ENCODE measurements around the gene DSCAM. TPM values are rescaled to one million over a fixed set of nuclear protein-coding genes. Genes with fewer than 3 reads are reported as not detected.

Gene DSCAM
- total and polyA plus RNA-seq, 10 of the 15 experiments (the other 5 are each of a cell fraction or from before 2014, with no cell fraction given), result not detected

GRCh38 chr21:40687625-40688024 is 159.3 kb downstream of the DSCAM start (continued):
- TF ChIP-seq, protein P1, sequence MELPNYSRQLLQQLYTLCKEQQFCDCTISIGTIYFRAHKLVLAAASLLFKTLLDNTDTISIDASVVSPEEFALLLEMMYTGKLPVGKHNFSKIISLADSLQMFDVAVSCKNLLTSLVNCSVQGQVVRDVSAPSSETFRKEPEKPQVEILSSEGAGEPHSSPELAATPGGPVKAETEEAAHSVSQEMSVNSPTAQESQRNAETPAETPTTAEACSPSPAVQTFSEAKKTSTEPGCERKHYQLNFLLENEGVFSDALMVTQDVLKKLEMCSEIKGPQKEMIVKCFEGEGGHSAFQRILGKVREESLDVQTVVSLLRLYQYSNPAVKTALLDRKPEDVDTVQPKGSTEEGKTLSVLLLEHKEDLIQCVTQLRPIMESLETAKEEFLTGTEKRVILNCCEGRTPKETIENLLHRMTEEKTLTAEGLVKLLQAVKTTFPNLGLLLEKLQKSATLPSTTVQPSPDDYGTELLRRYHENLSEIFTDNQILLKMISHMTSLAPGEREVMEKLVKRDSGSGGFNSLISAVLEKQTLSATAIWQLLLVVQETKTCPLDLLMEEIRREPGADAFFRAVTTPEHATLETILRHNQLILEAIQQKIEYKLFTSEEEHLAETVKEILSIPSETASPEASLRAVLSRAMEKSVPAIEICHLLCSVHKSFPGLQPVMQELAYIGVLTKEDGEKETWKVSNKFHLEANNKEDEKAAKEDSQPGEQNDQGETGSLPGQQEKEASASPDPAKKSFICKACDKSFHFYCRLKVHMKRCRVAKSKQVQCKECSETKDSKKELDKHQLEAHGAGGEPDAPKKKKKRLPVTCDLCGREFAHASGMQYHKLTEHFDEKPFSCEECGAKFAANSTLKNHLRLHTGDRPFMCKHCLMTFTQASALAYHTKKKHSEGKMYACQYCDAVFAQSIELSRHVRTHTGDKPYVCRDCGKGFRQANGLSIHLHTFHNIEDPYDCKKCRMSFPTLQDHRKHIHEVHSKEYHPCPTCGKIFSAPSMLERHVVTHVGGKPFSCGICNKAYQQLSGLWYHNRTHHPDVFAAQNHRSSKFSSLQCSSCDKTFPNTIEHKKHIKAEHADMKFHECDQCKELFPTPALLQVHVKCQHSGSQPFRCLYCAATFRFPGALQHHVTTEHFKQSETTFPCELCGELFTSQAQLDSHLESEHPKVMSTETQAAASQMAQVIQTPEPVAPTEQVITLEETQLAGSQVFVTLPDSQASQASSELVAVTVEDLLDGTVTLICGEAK (IDR thresholded peaks at IDR 0.05; ENCODE audit: borderline replicate concordance), result no peak
- TF ChIP-seq SP1 (IDR thresholded peaks at IDR 0.05; ENCODE audit: low read depth, low read length) (no peak), PRDM15 (CRISPR knock-in tag; IDR thresholded peaks at IDR 0.05) (no peak)

DNA sequence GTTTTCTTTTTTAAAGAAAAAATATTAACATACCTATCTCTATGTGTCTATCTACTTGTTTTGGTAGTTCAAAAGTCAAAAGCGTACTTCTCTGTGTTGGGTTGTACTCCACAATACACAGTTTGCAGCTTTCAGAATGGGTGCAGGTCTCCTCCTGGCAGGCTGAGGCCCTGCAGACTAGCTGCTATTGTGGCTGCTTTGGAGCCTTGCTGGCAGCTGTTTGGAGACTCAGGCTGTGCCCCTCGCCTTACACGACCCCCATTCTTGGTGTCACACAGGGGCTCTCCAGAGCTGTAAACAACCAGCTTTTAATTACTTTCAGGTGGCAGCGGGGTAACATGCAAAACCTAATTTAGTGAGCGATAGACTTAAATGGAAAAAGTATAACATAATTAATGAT is 160.4 kb downstream of the DSCAM start:
- WGBS (ENCODE audit: insufficient coverage, insufficient replicate concordance, low lambda C conversion rate, missing lambda C conversion rate), result 18% methylated on average over 5 of the region's 5 CpGs
- SMC1A ChIA-PET (ENCODE audit: uncharacterized antibody, unreplicated experiment), result no interaction called here
- TF ChIP-seq YY1 (IDR thresholded peaks at IDR 0.05; ENCODE audit: low read depth, low read length), result no peak
- TF ChIP-seq, protein P2, sequence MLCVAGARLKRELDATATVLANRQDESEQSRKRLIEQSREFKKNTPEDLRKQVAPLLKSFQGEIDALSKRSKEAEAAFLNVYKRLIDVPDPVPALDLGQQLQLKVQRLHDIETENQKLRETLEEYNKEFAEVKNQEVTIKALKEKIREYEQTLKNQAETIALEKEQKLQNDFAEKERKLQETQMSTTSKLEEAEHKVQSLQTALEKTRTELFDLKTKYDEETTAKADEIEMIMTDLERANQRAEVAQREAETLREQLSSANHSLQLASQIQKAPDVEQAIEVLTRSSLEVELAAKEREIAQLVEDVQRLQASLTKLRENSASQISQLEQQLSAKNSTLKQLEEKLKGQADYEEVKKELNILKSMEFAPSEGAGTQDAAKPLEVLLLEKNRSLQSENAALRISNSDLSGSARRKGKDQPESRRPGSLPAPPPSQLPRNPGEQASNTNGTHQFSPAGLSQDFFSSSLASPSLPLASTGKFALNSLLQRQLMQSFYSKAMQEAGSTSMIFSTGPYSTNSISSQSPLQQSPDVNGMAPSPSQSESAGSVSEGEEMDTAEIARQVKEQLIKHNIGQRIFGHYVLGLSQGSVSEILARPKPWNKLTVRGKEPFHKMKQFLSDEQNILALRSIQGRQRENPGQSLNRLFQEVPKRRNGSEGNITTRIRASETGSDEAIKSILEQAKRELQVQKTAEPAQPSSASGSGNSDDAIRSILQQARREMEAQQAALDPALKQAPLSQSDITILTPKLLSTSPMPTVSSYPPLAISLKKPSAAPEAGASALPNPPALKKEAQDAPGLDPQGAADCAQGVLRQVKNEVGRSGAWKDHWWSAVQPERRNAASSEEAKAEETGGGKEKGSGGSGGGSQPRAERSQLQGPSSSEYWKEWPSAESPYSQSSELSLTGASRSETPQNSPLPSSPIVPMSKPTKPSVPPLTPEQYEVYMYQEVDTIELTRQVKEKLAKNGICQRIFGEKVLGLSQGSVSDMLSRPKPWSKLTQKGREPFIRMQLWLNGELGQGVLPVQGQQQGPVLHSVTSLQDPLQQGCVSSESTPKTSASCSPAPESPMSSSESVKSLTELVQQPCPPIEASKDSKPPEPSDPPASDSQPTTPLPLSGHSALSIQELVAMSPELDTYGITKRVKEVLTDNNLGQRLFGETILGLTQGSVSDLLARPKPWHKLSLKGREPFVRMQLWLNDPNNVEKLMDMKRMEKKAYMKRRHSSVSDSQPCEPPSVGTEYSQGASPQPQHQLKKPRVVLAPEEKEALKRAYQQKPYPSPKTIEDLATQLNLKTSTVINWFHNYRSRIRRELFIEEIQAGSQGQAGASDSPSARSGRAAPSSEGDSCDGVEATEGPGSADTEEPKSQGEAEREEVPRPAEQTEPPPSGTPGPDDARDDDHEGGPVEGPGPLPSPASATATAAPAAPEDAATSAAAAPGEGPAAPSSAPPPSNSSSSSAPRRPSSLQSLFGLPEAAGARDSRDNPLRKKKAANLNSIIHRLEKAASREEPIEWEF (IDR thresholded peaks at IDR 0.05; ENCODE audit: insufficient replicate concordance, low read depth, low read length), result no peak
- no peak for TF ChIP-seq TAF1 (IDR thresholded peaks at IDR 0.05; ENCODE audit: borderline replicate concordance, low read depth, low read length)
- TF ChIP-seq, protein P3, sequence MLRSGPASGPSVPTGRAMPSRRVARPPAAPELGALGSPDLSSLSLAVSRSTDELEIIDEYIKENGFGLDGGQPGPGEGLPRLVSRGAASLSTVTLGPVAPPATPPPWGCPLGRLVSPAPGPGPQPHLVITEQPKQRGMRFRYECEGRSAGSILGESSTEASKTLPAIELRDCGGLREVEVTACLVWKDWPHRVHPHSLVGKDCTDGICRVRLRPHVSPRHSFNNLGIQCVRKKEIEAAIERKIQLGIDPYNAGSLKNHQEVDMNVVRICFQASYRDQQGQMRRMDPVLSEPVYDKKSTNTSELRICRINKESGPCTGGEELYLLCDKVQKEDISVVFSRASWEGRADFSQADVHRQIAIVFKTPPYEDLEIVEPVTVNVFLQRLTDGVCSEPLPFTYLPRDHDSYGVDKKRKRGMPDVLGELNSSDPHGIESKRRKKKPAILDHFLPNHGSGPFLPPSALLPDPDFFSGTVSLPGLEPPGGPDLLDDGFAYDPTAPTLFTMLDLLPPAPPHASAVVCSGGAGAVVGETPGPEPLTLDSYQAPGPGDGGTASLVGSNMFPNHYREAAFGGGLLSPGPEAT (IDR thresholded peaks at IDR 0.05; ENCODE audit: low read depth), result no peak

More for the DNA sequence above, 160.4 kb downstream of the DSCAM start:
- Histone ChIP-seq H2AFZ (ENCODE audit: control insufficient read depth, low read depth, low read length) (no peak overlapping the region), H3K4me3 (no peak overlapping the region), H4K20me1 (ENCODE audit: control insufficient read depth, insufficient read depth) (no peaks in the 10 kb centered on the region), H3K4me1 (ENCODE audit: control insufficient read depth, insufficient read depth, low read length) (no peaks in the 10 kb centered on the region), H3K27me3 (replicated peaks in 1 of 2; ENCODE audit: control insufficient read depth in 2 of 2, insufficient read depth in 2 of 2, low read length in 1 of 2) (no peaks in the 10 kb centered on the region), H3K79me2 (ENCODE audit: control insufficient read depth, insufficient read depth, low read length) (no peaks in the 10 kb centered on the region), H3K36me3 (ENCODE audit: control insufficient read depth in 2 of 2, insufficient read depth in 2 of 2, low read length in 1 of 2) (no peaks in the 10 kb centered on the region), H3K27ac (ENCODE audit: control insufficient read depth, insufficient read depth) (no peak overlapping the region), H3K4me2 (ENCODE audit: control insufficient read depth, insufficient read depth) (no peak overlapping the region), H3K9me3 (replicated peaks; ENCODE audit: control insufficient read depth, insufficient read depth, low read length) (no peaks in the 10 kb centered on the region; the same call in 2 of the 3 replicates), H3K9ac (ENCODE audit: control insufficient read depth, insufficient read depth, low read length) (no peak overlapping the region)
- ATAC-seq (no peak), FAIRE-seq (no peak), DNase-seq (ENCODE audit: low read depth, low spot score) (no peak)
- RAD21 ChIA-PET (ENCODE audit: unreplicated experiment), result no interaction called here
- intact Hi-C loops (cut with micrococcal nuclease; ENCODE audit: unreplicated experiment), result no loop called here
- in situ Hi-C loops (cut with MboI), result no loop called here
- BruUV-seq (replicated peaks), result no TSS peak
- CTCF ChIA-PET, result no interaction called here
- POLR2A ChIA-PET, result no interaction called here

Data from GM12878 (cell line).